Stomach (tissue), 9 donors: ENCODE data around the gene SH3BP4. TPM values are rescaled to one million over a fixed set of nuclear protein-coding genes. Genes with fewer than 3 reads are reported as not detected.
A peak's percentile ranks its signal among the peaks of the same experiment; 100 is the strongest.
"Not testable (repeated sequence)": the region's sequence is repeated elsewhere in the genome, so short reads cannot be mapped to it uniquely, and the experiment has no call there.

Source experiments
- DNase-seq, 2 donors: peaks; one replicate each; pipeline versions ENCODE4 v3.0.0 to v3.0.0-alpha.2; 2013 to 2019
- H3K27ac ChIP-seq, 5 donors: fragments of 200-600 bp in 4 of 5; sonication (generic) in 4 of 5; one replicate each; pipeline ENCODE4 v1.5.1; 2013 to 2019; ENCODE audit warnings: mild to moderate bottlenecking in 1 of 5, moderate library complexity in 1 of 5
- H3K27me3 ChIP-seq, 3 donors: fragments of 200-600 bp; sonication (generic); one replicate each; pipeline ENCODE4 v1.5.1; 2017 to 2019; ENCODE audit warnings: mixed run types in 1 of 3
- H3K36me3 ChIP-seq, 4 donors: fragments of 200-600 bp; sonication (generic); 1 replicate in 3 of 4; 2 replicates in 1 of 4; pipeline ENCODE4 v1.5.1; 2016 to 2019
- H3K4me1 ChIP-seq, 4 donors: fragments of 200-600 bp; sonication (generic); one replicate each; pipeline ENCODE4 v1.5.1; 2016 to 2019
- H3K4me3 ChIP-seq, 4 donors: fragments of 200-600 bp; sonication (generic) in 3 of 4; one replicate each; pipeline ENCODE4 v1.5.1; 2016 to 2019; ENCODE audit warnings: mild to moderate bottlenecking in 1 of 4
- H3K9me3 ChIP-seq, 4 donors: fragments of 200-600 bp; sonication (generic); one replicate each; pipeline ENCODE4 v1.5.1; 2016 to 2019
- EP300 ChIP-seq: sonication (generic); formaldehyde crosslinking; IDR thresholded peaks from one replicate; pipeline ENCODE4 v1.6.1; 2017; ENCODE audit warnings: antibody characterized with exemption
- POLR2A ChIP-seq, 4 donors: fragments of 450-650 bp; IDR thresholded peaks; one replicate each; pipeline ENCODE4 v1.6.1; 2016; ENCODE audit warnings: antibody characterized with exemption in 4 of 4, control low read depth in 2 of 4, mild to moderate bottlenecking in 1 of 4, moderate library complexity in 1 of 4
- POLR2AphosphoS5 ChIP-seq, 3 donors: sonication (generic); formaldehyde crosslinking; IDR thresholded peaks; one replicate each; pipeline ENCODE4 v1.6.1; 2016; ENCODE audit warnings: antibody characterized with exemption in 3 of 3
- WGBS, 5 donors: extraction: QIAGEN DNeasy Blood & Tissue Kit in 3 of 5; methylation state at CpG; one replicate each; pipeline versions ENCODE4 v1.1.5 to v1.1.7; 2013 to 2018; 5-methylcytosine and 5-hydroxymethylcytosine counted together
- intact Hi-C: fragments of 100-400 bp; cut with DNase I; formaldehyde crosslinking; loops from one replicate; pipeline ENCODE4 v1.15.1; 2023; ENCODE audit warnings: low total_unique reads
- polyA plus RNA-seq, 3 donors: library from polyadenylated mRNA; stranded (reverse); fragments of 200-250 nt; gene quantifications; one replicate each; pipeline ENCODE4 v1.2.3, GENCODE V29; 2013
- total RNA-seq, 5 donors: library from RNA; depleted of rRNA; stranded (reverse); fragments of >200 nt; gene quantifications; one replicate each; pipeline versions ENCODE4 v1.1.0 to v1.2.3, GENCODE V29; 2014 to 2016
- TF ChIP-seq, protein P1 (sequence below), 7 experiments: fragments of 450-650 bp in 4 of 7; fragments of 200-600 bp in 3 of 7; sonication (generic) in 3 of 7; IDR thresholded peaks; one replicate each; pipeline ENCODE4 v1.5.1; 2016 to 2019; ENCODE audit warnings: antibody characterized with exemption in 7 of 7, control low read depth in 2 of 7, mild to moderate bottlenecking in 1 of 7
- donor health status: healthy with polysubstance abuse.
- donor health status: Bipolar disorder and iron deficiency.
- donor health status: healthy.

SH3BP4 gene
- total and polyA plus RNA-seq, 8 donors = 10.2 to 54.0 (median 18.8) TPM

DNA sequence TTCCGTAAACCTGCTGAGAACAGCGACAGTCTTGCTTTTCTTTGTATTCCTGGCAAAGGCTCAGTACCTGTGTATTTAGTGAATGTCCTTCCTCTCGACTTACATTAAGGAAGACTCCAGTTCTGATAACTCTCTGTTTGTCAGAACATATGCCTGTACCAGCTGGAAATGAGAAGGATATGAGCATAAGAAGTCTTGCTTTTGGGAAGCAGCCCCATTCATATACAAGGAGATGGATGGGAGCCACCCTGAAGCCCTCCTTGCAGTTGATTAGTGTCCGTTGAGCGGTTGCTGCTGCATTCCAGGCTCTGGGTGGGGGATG, 59.8 kb downstream of the SH3BP4 start:
- Histone ChIP-seq H3K4me1 (peaks cover 46 to 52% (median 48%) of the 10 kb centered on the region in 4 donors), H3K27ac (peak overlapping the region in 4 of 5 donors; percentile 82 to 89 (median 83)), H3K9me3 (peaks cover 0 to 6% (median 0%) of the 10 kb centered on the region in 4 donors), H3K27me3 (no peaks in the 10 kb centered on the region), H3K36me3 (peaks cover 0 to 6% (median 0%) of the 10 kb centered on the region in 4 donors), H3K4me3 (no peak overlapping the region)
- TF ChIP-seq POLR2A (IDR thresholded peaks at IDR 0.05) (no peak), POLR2AphosphoS5 (IDR thresholded peaks at IDR 0.05) (no peak), EP300 (no peak)
- TF ChIP-seq, protein P1, sequence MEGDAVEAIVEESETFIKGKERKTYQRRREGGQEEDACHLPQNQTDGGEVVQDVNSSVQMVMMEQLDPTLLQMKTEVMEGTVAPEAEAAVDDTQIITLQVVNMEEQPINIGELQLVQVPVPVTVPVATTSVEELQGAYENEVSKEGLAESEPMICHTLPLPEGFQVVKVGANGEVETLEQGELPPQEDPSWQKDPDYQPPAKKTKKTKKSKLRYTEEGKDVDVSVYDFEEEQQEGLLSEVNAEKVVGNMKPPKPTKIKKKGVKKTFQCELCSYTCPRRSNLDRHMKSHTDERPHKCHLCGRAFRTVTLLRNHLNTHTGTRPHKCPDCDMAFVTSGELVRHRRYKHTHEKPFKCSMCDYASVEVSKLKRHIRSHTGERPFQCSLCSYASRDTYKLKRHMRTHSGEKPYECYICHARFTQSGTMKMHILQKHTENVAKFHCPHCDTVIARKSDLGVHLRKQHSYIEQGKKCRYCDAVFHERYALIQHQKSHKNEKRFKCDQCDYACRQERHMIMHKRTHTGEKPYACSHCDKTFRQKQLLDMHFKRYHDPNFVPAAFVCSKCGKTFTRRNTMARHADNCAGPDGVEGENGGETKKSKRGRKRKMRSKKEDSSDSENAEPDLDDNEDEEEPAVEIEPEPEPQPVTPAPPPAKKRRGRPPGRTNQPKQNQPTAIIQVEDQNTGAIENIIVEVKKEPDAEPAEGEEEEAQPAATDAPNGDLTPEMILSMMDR (IDR thresholded peaks at IDR 0.05) = no peak
- no peak for DNase-seq
- intact Hi-C loops = no loop called here
- 57 to 70% (median 62%) methylated on average over 5 of the region's 5 CpGs for WGBS, 5 donors

DNA sequence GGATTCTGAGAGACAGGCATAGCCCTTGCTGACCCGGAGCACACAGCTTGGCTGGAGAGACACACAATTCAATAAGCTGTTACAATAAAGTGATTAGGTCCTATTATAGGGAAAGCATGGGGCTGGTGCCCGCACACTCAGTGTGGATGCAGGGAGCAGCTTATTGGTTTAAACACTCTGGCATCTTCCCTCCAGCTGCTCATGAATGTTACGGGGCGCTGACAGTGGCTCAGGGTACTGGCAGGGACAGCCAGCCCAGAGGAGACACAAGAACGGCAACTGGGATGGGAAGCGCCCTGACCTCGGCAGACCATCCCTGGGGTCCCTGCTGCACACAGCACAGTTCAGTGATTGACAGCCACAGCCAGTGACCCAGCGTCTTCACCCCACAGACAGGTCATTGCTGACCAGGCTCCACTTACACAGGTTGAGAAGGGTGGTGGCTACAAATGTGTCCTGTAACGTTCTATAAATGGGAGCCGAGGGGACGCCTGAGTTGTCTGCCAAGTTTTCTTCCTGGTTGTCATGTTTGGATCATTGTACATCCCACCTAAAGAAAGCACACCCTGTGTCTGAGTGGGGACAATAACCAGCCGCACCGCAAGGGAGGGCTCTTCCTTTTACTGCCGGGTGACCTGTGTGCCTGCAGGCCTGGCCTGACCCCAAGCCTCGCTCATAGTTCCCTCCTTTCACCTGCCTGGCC, 60.3 kb downstream of the SH3BP4 start:
- Histone ChIP-seq H3K4me1 (peaks cover 40 to 47% (median 43%) of the 10 kb centered on the region in 4 donors), H3K9me3 (peaks cover 0 to 6% (median 0%) of the 10 kb centered on the region in 4 donors), H3K27ac (peak overlapping the region in 3 of 5 donors; percentile 82 to 89 (median 84)), H3K4me3 (no peak overlapping the region), H3K36me3 (peaks cover 0 to 6% (median 0%) of the 10 kb centered on the region in 4 donors), H3K27me3 (no peaks in the 10 kb centered on the region)
- TF ChIP-seq POLR2A (IDR thresholded peaks at IDR 0.05) (no peak), POLR2AphosphoS5 (IDR thresholded peaks at IDR 0.05) (no peak), EP300 (no peak)
- TF ChIP-seq, protein P1 (IDR thresholded peaks at IDR 0.05) = no peak
- intact Hi-C loops = no loop called here
- WGBS, 5 donors = 65 to 83% (median 78%) methylated on average over 12 to 15 of the region's 15 CpGs
- peak in 1 of 2 donors; percentile 56 for DNase-seq

DNA sequence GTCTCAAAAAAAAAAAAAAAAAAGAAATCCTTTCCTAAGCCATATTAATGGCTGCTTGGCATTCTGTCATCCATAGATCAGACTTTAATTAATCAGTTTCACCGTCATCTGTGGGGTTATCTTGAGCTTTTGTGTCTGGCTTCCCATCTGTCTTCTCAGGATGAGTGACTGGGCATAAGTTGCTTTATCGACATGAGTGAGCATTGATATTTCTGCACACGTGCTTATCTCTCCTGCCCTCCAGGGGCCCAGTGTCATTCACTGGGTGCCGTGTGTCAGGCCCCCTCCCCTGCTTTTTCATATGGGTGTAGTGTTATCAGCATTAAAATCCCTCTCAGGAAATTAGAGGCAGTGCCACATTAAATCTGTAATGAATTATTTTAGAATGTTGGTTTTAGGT, 65.6 kb downstream of the SH3BP4 start:
- intact Hi-C loops = no loop called here
- Histone ChIP-seq H3K36me3 (peaks cover 0 to 6% (median 0%) of the 10 kb centered on the region in 4 donors), H3K9me3 (peaks cover 0 to 6% (median 0%) of the 10 kb centered on the region in 4 donors), H3K27me3 (no peaks in the 10 kb centered on the region), H3K4me1 (peaks cover 0 to 9% (median under 1%) of the 10 kb centered on the region in 4 donors), H3K4me3 (no peak overlapping the region), H3K27ac (no peak overlapping the region)
- DNase-seq = no peak
- TF ChIP-seq POLR2AphosphoS5 (IDR thresholded peaks at IDR 0.05) (no peak), EP300 (no peak), POLR2A (IDR thresholded peaks at IDR 0.05) (no peak)
- TF ChIP-seq, protein P1 (IDR thresholded peaks at IDR 0.05) = no peak
- WGBS, 5 donors = 44 to 64% (median 56%) methylated on average over 4 of the region's 4 CpGs

DNA sequence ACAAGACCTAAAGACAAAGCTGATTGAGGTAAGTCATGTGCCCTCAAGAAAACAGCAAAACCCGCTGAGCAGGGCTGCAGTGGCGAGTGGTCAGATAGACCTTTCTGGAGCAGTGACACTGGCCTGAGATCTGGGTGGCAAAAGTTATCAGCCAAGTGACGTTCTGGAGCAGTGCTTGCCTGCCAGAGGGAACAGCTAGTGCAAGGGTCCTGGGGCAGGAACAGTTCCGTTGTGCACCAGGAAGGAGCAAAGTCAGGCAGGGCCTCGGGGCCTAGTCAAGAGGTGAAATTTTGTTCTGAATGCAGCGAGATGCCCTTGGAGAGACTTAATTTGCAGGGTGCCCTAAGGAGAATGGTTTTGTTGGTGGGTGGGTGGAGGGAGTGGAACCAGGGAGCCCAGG, 67.0 kb downstream of the SH3BP4 start:
- Histone ChIP-seq H3K4me3 (no peak overlapping the region), H3K36me3 (peaks cover 0 to 6% (median 0%) of the 10 kb centered on the region in 4 donors), H3K27me3 (no peaks in the 10 kb centered on the region), H3K4me1 (peaks cover 0 to 9% (median 0%) of the 10 kb centered on the region in 4 donors), H3K9me3 (peaks cover 0 to 6% (median 0%) of the 10 kb centered on the region in 4 donors), H3K27ac (no peak overlapping the region)
- TF ChIP-seq POLR2AphosphoS5 (IDR thresholded peaks at IDR 0.05) (no peak), POLR2A (IDR thresholded peaks at IDR 0.05) (no peak), EP300 (no peak)
- TF ChIP-seq, protein P1 (IDR thresholded peaks at IDR 0.05) = no peak
- WGBS, 5 donors = 76 to 88% (median 80%) methylated on average over 6 of the region's 6 CpGs
- intact Hi-C loops = no loop called here
- DNase-seq = no peak

DNA sequence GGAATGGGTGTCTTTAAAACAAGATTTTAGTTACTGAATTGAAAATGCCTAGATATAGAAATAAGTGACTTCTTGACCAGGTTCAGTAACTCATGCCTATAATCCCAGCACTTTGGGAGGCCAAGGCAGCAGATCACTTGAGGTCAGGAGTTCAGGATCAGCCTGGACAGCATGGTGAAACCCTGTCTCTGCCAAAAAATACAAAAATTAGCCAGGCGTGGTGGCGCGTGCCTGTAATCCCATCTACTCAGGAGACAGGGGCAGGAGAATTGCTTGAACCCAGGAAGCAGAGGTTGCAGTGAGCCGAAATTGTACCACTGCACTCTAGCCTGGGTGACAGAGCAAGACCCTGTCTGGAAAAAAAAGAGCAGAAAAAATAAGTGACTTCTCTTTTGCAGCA, 68.3 kb downstream of the SH3BP4 start:
- H3K27me3 ChIP-seq, H3K9me3 ChIP-seq, intact Hi-C loops, H3K27ac ChIP-seq, DNase-seq, H3K36me3 ChIP-seq, H3K4me3 ChIP-seq: not testable (repeated sequence)
- peaks cover 0 to 18% (median 7%) of the 10 kb centered on the region in 4 donors for H3K4me1 ChIP-seq
- 93 to 97% (median 95%) methylated on average over 4 of the region's 4 CpGs for WGBS, 5 donors
